ENCODE results near the gene CAAP1.

DNA sequence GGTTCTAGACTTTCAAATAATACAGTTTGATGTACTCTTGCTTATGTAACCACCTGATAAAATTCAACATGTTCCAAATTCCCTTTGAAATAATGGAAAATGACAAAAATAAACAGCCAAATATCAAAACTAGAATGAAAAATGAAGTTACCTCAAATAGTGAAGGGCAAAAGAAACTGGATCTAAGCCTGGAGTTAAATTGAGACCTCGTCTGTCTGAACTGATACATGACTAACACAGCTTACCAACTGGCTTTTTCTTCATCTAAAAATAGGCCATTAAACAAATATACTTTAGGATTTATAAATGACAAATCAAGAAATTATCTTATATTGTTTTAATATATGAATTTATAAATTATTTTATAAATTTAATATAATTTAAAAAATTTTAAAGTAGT lies 12.1 kb upstream of the CAAP1 start:
- TF ChIP-seq, protein P1, sequence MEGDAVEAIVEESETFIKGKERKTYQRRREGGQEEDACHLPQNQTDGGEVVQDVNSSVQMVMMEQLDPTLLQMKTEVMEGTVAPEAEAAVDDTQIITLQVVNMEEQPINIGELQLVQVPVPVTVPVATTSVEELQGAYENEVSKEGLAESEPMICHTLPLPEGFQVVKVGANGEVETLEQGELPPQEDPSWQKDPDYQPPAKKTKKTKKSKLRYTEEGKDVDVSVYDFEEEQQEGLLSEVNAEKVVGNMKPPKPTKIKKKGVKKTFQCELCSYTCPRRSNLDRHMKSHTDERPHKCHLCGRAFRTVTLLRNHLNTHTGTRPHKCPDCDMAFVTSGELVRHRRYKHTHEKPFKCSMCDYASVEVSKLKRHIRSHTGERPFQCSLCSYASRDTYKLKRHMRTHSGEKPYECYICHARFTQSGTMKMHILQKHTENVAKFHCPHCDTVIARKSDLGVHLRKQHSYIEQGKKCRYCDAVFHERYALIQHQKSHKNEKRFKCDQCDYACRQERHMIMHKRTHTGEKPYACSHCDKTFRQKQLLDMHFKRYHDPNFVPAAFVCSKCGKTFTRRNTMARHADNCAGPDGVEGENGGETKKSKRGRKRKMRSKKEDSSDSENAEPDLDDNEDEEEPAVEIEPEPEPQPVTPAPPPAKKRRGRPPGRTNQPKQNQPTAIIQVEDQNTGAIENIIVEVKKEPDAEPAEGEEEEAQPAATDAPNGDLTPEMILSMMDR (IDR thresholded peaks at IDR 0.05; ENCODE audit: low read length): no peak
- no peak for TF ChIP-seq EZH2phosphoT487 (IDR thresholded peaks at IDR 0.05; ENCODE audit: low read length)
